ENCODE measurements around the gene MCM10. TPM values are rescaled to one million over a fixed set of nuclear protein-coding genes. Genes with fewer than 3 reads are reported as not detected.
"Not testable (repeated sequence)": the region's sequence is repeated elsewhere in the genome, so short reads cannot be mapped to it uniquely, and the experiment has no call there.

The MCM10 gene
- total and polyA plus RNA-seq, 2 of the 4 experiments (the other 2 are of a cell fraction), result 5.4 to 11.8 TPM

- not testable (repeated sequence) for ATAC-seq (ENCODE audit: low read depth); H3K56ac ChIP-seq (ENCODE audit: extremely low read depth, insufficient read depth, low read length)
Observed at GRCh38 chr10:13234736-13235135, 73.4 kb downstream of the MCM10 start.

More at GRCh38 chr10:13234736-13235135, 73.4 kb downstream of the MCM10 start:
- peaks cover 29% of the 10 kb centered on the region; the same call in 1 of the 2 replicates for H3K27me3 ChIP-seq (ENCODE audit: control insufficient read depth, insufficient read depth, low read length)
- H3K9me1 ChIP-seq (ENCODE audit: insufficient read depth, low read length); CTCF ChIA-PET; H4K5ac ChIP-seq (ENCODE audit: low read depth, low read length); H3K79me1 ChIP-seq (ENCODE audit: low read depth in 1 of 2, low read length in 2 of 2); H3K36me3 ChIP-seq (ENCODE audit: control insufficient read depth, insufficient read depth, low read length); H3K14ac ChIP-seq (replicated peaks; ENCODE audit: low read depth, low read length); H2BK15ac ChIP-seq (ENCODE audit: low read depth, low read length); H3K4me3 ChIP-seq (ENCODE audit: insufficient read depth, low read depth, low read length); H3K4me1 ChIP-seq (ENCODE audit: control insufficient read depth, insufficient read depth, low read length); H3K23ac ChIP-seq (ENCODE audit: low read depth, low read length); H3K18ac ChIP-seq (ENCODE audit: low read depth, low read length); H4K91ac ChIP-seq (ENCODE audit: insufficient read depth, low read depth, low read length); BruUV-seq (replicated peaks); H2BK20ac ChIP-seq (ENCODE audit: low read depth, low read length); dilution Hi-C loops (cut with HindIII; ENCODE audit: low sequenced_read_pairs, unreplicated experiment); H4K8ac ChIP-seq (ENCODE audit: low read depth in 2 of 2, low read length in 2 of 2); H2AK9ac ChIP-seq (replicated peaks; ENCODE audit: low read depth, low read length, poor library complexity); H3K9me3 ChIP-seq (ENCODE audit: control insufficient read depth, insufficient read depth, low read length); H2AK5ac ChIP-seq (ENCODE audit: low read depth, low read length); H3K9ac ChIP-seq (ENCODE audit: low read depth, low read length); H3K4me2 ChIP-seq (ENCODE audit: low read depth, low read length); H2AFZ ChIP-seq (replicated peaks; ENCODE audit: low read length, poor library complexity); H2BK120ac ChIP-seq (ENCODE audit: low read depth, low read length); H2BK5ac ChIP-seq (ENCODE audit: low read depth, low read length, poor library complexity, severe bottlenecking); POLR2A ChIA-PET (ENCODE audit: unreplicated experiment); in situ Hi-C loops (cut with MboI; ENCODE audit: low sequenced_read_pairs); H3K4ac ChIP-seq (ENCODE audit: low read depth, low read length); DNase-seq; H4K20me1 ChIP-seq (ENCODE audit: insufficient read depth, low read length); H3K27ac ChIP-seq (ENCODE audit: insufficient read depth, low read length); intact Hi-C loops (cut with micrococcal nuclease): not testable (repeated sequence)
- WGBS, 2 experiments (ENCODE audit: extremely low coverage in 2 of 2, insufficient read length in 1 of 2), result 74% methylated on average over 5 of the region's 13 CpGs; no CpG with 5 or more reads in 1 of the 2 experiments

Data from IMR-90 (cell line).